ENCODE measurements around the gene STXBP4.

DNA sequence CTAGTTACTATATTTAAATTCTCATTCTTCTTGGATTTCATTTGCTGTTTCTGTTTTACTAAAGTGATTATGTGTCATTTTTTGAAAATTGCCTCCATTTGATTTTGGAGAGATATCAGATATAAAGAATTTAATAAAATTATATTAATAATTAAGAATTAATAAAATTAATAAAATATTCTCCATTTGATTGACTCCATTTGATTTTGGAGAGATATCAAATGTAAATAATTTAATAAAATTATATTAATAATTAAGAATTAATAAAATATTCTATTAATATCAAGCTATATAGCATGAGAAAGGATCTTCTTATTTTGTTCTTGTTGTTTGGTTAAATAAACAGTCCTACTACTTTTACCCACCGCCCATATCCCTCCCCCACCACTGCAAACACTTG, 23.0 kb downstream of the STXBP4 start:
- TF ChIP-seq EZH2 (IDR thresholded peaks at IDR 0.05; ENCODE audit: low read length) (no peak), CTCF (optimal IDR thresholded peaks at IDR 0.05 in 1 of 3, IDR thresholded peaks at IDR 0.05 in 1 of 3, conservative IDR thresholded peaks at IDR 0.05 in 1 of 3; ENCODE audit: extremely low read depth in 1 of 3, insufficient read depth in 2 of 3, low read length in 3 of 3) (no peak)
